HepG2 (cell line): Measurements from ENCODE around the gene EXTL1. TPM values are rescaled to one million over a fixed set of nuclear protein-coding genes. Genes with fewer than 3 reads are reported as not detected.

ENCODE experiments used
- AHDC1 ChIP-seq: sonication (generic); formaldehyde crosslinking; IDR thresholded peaks from 2 replicates; pipeline ENCODE4 v1.5.1; 2020; ENCODE audit warnings: mild to moderate bottlenecking, missing genetic modification reagents, borderline replicate concordance
- HNF1B ChIP-seq: sonication (generic); formaldehyde crosslinking; IDR thresholded peaks from 2 replicates; pipeline ENCODE4 v1.5.1; 2020; ENCODE audit warnings: mild to moderate bottlenecking, moderate library complexity, missing genetic modification reagents
- KDM3A ChIP-seq: IDR thresholded peaks from 2 replicates; pipeline ENCODE4 v1.6.1; 2018; ENCODE audit warnings: low read depth, missing compliant biosample characterization
- POGZ ChIP-seq: sonication (generic); formaldehyde crosslinking; IDR thresholded peaks from 2 replicates; pipeline ENCODE4 v1.4.0; 2020; ENCODE audit warnings: mild to moderate bottlenecking, missing genetic modification reagents
- SMAD3 ChIP-seq: sonication (generic); formaldehyde crosslinking; IDR thresholded peaks from 2 replicates; pipeline ENCODE4 v1.4.0; 2020; ENCODE audit warnings: missing genetic modification reagents
- ZC3H4 ChIP-seq: sonication (generic); formaldehyde crosslinking; IDR thresholded peaks from 2 replicates; pipeline ENCODE4 v1.4.0; 2020; ENCODE audit warnings: missing genetic modification reagents, borderline replicate concordance
- ZNF225 ChIP-seq: sonication (generic); formaldehyde crosslinking; IDR thresholded peaks from 2 replicates; pipeline ENCODE4 v1.4.0; 2020; ENCODE audit warnings: mild to moderate bottlenecking, missing genetic modification reagents
- ZNF343 ChIP-seq: sonication (generic); formaldehyde crosslinking; IDR thresholded peaks from 2 replicates; pipeline ENCODE4 v1.4.0; 2020; ENCODE audit warnings: mild to moderate bottlenecking, missing genetic modification reagents
- ZSCAN29 ChIP-seq: sonication (generic); formaldehyde crosslinking; conservative IDR thresholded peaks from 2 replicates; pipeline ENCODE4 v1.4.0; 2020; ENCODE audit warnings: mild to moderate bottlenecking, missing genetic modification reagents
- polyA plus RNA-seq, 8 experiments: library from polyadenylated mRNA; depleted of rRNA in 3 of 8; stranded (reverse) in 7 of 8; unstranded in 1 of 8; fragments of >200 nt; fragmentation: Illumina TruSeq in 4 of 8; extraction: Trizol in 4 of 8; gene quantifications; 2 replicates each; pipeline versions ENCODE4 v1.2.1 to v1.2.3, GENCODE V29; 2011 to 2016; ENCODE audit warnings: low read depth in 4 of 8, missing spikeins in 1 of 8, mixed read lengths in 1 of 8; ENCODE audit not compliant: insufficient read depth in 1 of 8
- total RNA-seq, 5 experiments: library from RNA; depleted of rRNA; stranded (reverse); fragments of >200 nt; fragmentation: Illumina TruSeq; extraction: Trizol; gene quantifications; 2 replicates each; pipeline ENCODE4 v1.2.3, GENCODE V29; 2016; ENCODE audit warnings: low read depth in 1 of 5
- TF ChIP-seq, protein P1 (sequence below): sonication (generic); formaldehyde crosslinking; IDR thresholded peaks from 2 replicates; pipeline ENCODE4 v1.5.0; 2020; ENCODE audit warnings: missing genetic modification reagents
- TF ChIP-seq, protein P2 (sequence below): IDR thresholded peaks from 2 replicates; pipeline ENCODE4 v1.6.1; 2012; ENCODE audit warnings: inconsistent platforms
- TF ChIP-seq, protein P3 (sequence below): sonication (generic); formaldehyde crosslinking; IDR thresholded peaks from 2 replicates; pipeline ENCODE4 v1.5.0; 2020; ENCODE audit warnings: mild to moderate bottlenecking, missing genetic modification reagents, borderline replicate concordance

The EXTL1 gene
- total and polyA plus RNA-seq, 2 of the 13 experiments (the other 11 are each of a cell fraction or from before 2014, with no cell fraction given), result 0.35 to 1.0 TPM

GRCh38 chr1:26035203-26035958 is 13.8 kb downstream of the EXTL1 start (continued):
- TF ChIP-seq, protein P1, sequence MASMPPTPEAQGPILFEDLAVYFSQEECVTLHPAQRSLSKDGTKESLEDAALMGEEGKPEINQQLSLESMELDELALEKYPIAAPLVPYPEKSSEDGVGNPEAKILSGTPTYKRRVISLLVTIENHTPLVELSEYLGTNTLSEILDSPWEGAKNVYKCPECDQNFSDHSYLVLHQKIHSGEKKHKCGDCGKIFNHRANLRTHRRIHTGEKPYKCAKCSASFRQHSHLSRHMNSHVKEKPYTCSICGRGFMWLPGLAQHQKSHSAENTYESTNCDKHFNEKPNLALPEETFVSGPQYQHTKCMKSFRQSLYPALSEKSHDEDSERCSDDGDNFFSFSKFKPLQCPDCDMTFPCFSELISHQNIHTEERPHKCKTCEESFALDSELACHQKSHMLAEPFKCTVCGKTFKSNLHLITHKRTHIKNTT (CRISPR knock-in tag), result no peak
- TF ChIP-seq POGZ (peak; percentile 35), ZNF225 (no peak; the same call in 1 of the 2 replicates), KDM3A (CRISPR knock-in tag) (no peak), SMAD3 (CRISPR knock-in tag) (0 out of 2 replicates have a peak, but pooled peaks have one; percentile 2), AHDC1 (CRISPR knock-in tag) (no peak), HNF1B (CRISPR knock-in tag) (peak; percentile 42; the same call in 1 of the 2 replicates), ZC3H4 (CRISPR knock-in tag) (peak; percentile 28; the same call in 1 of the 2 replicates), ZSCAN29 (CRISPR knock-in tag) (0 out of 2 replicates have a peak, but pooled peaks have one; percentile 10), ZNF343 (CRISPR knock-in tag) (peak; percentile 85; the same call in 1 of the 2 replicates)
- TF ChIP-seq, protein P2, sequence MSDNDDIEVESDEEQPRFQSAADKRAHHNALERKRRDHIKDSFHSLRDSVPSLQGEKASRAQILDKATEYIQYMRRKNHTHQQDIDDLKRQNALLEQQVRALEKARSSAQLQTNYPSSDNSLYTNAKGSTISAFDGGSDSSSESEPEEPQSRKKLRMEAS, result peak; percentile 29
- TF ChIP-seq, protein P3, sequence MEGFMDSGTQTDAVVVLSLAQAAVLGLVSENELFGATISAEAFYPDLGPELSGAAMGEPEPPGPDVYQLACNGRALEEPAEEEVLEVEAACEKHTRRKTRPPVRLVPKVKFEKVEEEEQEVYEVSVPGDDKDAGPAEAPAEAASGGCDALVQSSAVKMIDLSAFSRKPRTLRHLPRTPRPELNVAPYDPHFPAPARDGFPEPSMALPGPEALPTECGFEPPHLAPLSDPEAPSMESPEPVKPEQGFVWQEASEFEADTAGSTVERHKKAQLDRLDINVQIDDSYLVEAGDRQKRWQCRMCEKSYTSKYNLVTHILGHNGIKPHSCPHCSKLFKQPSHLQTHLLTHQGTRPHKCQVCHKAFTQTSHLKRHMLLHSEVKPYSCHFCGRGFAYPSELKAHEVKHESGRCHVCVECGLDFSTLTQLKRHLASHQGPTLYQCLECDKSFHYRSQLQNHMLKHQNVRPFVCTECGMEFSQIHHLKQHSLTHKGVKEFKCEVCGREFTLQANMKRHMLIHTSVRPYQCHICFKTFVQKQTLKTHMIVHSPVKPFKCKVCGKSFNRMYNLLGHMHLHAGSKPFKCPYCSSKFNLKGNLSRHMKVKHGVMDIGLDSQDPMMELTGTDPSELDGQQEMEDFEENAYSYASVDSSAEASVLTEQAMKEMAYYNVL (CRISPR knock-in tag), result no peak
